Measurements from ENCODE around the gene NAGPA. TPM values are rescaled to one million over a fixed set of nuclear protein-coding genes. Genes with fewer than 3 reads are reported as not detected.
A peak's percentile ranks its signal among the peaks of the same experiment; 100 is the strongest.

The NAGPA gene
- total RNA-seq, 1 donor from 2014 or later = 7.1 TPM

DNA sequence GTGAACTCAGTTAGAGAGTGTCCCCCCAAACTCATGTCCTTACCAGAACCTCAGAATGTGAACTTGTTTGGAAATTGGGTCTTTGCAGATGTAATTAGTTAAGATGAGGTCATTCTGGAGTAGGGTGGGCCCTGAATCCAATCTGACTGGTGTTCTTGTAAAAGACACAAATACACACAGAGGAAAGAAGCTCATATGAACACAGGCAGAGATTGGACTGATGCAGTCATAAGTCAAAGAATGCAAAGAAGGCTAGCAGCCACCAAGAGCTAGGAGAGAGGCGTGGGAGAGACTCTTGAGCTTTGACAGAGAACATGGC, 2.1 kb upstream of the NAGPA start:
- ATAC-seq (ENCODE audit: poor library complexity) = no peak

DNA sequence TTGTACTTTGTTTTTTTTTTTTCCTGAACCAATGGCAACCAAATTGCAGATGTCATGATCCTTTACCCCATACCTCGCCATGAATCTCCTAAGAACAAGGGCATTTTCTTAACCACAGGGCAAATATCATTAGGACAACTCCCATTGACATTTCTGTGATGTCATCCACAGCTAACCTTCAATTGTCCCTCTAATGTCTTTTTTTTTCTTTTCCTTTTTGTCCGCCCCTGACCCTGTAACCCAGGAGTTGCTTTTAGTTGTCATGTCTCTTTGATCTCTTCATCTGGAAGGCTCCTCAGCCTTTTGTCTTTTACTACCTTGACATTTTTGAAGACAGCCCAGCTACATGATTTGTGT, 410 bp upstream of the NAGPA start:
- no peak for ATAC-seq (ENCODE audit: poor library complexity)
- intact Hi-C loops (cut with DNase I) = no loop called here
- no peak for DNase-seq

More for the DNA sequence above, 2.1 kb upstream of the NAGPA start:
- DNase-seq = no peak
- intact Hi-C loops (cut with DNase I) = no loop called here

DNA sequence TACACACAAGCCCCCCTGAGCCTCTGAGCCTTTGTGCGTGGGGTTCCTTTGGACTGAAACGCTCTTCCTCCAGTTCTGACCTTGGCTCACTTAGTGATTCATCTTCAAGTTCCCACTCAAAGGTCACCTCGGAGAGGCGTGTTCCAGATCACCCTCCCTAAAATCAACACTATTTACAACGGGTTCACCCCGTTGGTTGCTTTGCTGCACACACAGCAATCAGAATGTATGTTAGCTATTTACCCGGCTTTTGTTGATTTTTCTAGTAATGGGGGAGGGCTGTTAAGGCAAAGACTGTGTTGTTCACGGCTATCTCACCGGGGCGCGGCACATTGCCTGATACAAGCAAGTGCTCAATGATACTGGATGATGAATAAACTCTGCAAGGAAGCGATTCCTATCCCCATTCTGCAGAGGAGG, 977 bp downstream of the NAGPA start:
- DNase-seq (peak; percentile 9), ATAC-seq (ENCODE audit: poor library complexity) (no peak)

DNA sequence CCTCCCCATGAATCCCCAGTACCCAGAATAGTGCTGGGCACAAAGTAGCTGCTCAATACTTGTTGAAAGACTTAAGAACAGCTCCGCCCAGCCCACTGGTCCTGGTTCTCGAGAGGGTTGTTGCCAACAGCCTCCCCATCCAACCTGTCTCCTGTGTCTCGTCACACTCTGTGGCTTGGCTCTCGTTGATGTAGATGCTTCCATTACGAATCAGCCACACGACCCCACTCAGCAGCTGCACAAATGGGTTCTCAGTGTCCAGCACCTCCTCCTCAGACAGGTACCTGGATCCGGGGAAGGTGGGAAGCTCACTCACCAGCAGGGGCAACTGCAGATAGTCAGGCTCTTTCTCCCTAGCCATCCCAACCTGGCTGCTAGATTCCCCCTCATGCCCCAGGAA, 2.1 kb downstream of the NAGPA start:
- intact Hi-C loops (cut with DNase I) = no loop called here
- DNase-seq = no peak

More for the DNA sequence above, 977 bp downstream of the NAGPA start:
- intact Hi-C loops (cut with DNase I) = no loop called here

DNA sequence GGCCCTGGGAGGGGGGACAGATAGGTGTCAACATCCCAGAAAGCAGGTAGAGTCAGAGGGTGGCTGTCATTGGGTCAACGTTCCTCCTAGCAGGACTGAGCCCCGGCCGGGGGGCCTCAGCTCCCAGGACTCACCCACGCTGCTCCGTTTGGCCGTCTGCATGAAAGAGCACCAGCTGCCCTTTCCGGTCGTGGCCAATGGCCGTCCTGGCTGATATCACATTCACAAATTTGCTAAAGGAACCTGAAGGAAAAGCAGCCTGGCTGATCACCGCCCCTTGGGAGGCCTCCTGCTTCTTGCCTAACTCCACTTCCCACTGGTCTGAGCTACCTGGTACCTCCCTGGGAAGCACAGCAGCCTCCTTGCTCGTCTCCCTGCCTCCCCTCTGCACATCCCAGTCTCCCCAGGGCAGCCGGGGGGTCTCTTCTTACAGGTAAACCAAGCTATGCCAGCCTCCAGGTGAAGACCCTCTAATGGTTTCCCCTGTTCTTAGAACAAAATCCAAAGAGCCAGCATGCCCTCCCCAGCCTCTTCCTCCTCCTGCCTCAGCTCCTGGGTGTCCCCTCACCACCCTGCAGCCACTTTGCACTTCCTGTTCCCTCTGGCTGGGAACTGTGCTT, 3.4 kb downstream of the NAGPA start:
- ATAC-seq (ENCODE audit: poor library complexity) = no peak
- no peak for DNase-seq
- intact Hi-C loops (cut with DNase I) = no loop called here

More for the DNA sequence above, 2.1 kb downstream of the NAGPA start:
- ATAC-seq (ENCODE audit: poor library complexity) = no peak

DNA sequence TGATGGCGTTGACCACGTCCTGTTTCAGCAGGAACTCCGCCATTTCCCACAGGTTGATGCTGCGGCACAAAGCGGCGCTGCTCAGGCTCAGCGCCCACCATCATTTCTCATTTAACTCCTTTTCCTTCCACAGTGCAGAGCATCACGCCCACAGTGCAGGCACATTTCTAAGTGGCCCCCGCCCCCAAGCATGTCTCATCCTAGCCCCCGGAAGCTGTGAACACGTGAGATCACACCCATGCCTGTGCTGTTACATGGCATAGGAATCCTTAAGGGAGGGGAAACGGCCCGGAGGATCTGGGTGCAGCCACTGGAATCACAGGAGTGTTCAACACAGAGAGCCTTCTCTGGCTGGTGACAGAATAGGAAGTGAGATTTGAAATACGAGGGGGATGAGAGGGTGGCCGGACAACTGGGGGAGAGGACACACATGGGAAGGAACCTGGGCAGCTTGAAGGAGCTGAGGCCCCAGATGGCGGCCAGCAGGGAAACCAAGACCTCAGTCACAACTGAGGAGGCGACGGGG, 4.7 kb downstream of the NAGPA start:
- ATAC-seq (ENCODE audit: poor library complexity) (no peak), DNase-seq (no peak)
- intact Hi-C loops (cut with DNase I) = no loop called here

DNA sequence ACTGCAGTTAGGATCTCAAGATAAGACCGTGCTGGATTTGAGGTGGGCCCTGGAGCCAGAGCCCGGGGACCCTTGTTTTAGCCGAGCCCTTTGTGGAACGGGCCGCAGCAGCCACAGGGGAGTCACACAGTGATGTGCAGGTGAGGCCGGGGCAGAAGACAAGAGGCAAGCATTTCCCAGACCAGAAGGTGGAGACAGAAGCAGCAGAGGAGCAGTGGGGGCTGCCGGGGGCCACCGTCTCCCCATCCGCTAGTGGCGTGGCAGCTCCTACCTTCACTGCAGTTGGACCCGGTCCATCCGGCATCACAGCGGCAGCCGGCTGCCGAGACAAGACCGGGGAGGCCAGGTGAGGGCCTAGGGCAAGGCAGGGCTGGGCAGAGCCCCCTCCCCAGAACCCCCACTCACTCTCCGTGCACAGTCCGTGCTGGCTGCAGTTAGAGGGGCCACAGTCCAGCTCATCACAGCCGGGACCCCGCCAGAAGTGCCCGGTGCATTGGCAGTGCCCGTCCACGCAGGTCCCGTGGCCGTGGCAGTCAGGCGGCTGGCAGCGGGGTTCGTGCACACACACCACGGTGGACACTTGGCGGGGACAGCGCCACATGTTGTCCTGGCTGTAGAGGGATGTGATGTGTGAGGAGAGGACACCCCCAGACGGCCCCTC, 6.0 kb downstream of the NAGPA start:
- ATAC-seq (ENCODE audit: poor library complexity) (no peak), DNase-seq (no peak)
- intact Hi-C loops (cut with DNase I) = no loop called here

DNA sequence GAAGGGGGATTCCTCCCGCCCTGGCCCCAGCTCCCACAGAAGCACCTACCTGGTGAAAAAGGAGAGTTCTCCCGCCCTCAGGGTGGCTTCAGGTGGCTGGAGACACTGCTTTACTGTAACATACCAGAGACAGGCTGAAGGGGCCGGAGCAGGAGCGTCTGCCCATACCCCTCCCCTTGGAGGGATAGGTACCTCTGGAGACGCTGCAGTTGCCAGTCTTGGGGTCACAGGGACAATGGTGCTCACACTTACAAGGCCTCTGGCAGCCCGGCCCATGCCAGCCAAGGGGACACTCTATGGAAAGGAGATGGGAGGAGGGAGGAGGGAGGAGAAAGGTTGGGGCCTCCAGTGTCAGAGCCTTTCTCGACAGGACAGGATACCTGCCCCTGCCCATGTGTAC, 6.6 kb downstream of the NAGPA start:
- intact Hi-C loops (cut with DNase I) = no loop called here
- DNase-seq (no peak), ATAC-seq (ENCODE audit: poor library complexity) (no peak)

DNA sequence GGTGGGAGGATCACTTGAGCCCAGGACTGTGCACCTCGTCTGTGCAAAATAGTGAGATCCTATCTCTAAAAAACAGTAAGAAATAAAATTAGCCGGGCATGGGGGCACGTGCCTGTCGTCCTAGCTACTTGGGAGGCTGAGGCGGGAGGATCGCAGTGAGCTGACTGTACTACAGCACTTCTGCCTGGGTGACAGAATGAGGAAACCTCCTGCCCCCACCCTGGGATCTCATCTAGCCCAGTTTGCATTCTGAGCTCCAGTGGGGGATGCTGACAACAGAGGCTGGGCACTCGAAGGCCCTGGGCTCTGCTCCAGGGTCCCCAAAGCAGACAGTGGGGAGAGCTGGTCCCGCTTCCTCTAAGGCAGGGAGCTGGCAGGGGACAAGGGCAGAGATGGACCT, 7.1 kb downstream of the NAGPA start:
- intact Hi-C loops (cut with DNase I) = no loop called here

DNA sequence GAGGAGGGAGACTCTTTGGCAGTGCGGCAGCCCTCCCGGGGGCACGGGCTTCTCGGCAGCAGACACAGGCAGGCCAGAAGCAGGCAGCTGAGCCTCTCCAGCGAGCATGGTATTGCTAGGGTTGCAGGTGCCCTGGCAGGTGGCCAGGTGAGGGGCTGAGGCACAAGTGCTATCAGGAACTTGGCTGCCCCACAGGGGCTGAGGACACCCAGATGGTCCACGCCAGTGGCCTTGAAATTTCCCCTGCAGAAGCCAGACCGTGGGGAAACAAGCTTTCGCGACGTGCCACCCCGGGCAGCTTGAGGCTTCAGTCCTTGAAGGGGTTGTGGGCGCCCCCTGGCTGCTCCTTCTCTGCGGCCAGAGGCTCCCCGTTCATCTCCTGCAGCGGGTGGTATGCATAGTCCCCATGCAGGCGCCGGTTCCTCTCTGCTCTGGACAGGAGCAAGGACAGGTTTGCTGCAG, 8.5 kb downstream of the NAGPA start:
- intact Hi-C loops (cut with DNase I) = no loop called here
- peak; percentile 59 for DNase-seq
- ATAC-seq (ENCODE audit: poor library complexity) = peak; percentile 60

More for the DNA sequence above, 7.1 kb downstream of the NAGPA start:
- ATAC-seq (ENCODE audit: poor library complexity) (no peak), DNase-seq (no peak)

DNA sequence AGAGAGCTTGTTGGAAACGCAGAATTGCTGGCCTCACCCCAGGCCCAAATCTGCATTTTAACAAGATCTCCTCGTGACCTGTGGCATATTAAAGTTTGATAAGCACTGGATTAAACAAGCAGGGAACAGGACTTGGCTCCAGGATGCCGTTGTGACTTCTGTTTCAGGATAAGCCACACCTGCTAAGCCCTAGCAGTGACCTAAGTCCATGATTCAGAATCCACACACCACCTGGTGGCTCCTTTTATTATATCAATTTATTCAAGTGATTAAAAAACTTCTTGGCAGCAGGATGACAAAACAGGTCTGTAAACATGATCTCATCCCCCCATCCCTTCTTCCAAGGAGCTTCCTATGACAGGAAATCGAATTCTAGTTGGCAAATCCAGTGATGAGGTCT, 9.1 kb downstream of the NAGPA start:
- ATAC-seq (ENCODE audit: poor library complexity) (peak; percentile 57), DNase-seq (no peak)
- intact Hi-C loops (cut with DNase I) = no loop called here

DNA sequence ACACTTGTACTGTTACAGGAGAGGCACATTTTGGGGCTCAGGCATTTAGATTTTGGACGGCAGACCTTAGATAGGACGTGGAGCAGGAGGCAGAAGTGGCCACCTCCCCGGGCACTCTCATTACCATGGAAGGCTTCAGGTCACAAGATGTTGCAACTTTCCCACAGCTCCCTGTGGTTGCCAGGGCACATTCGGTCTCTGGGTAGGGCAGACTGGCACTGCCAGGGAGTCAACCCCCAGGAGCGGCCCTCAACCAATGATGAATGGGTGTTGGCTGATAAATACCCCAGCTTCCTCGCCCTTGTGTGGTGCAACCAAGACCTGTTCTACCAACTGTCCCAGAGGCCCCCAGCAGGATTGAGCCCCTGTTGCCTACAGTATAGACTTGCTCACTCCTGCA, 11.2 kb downstream of the NAGPA start:
- ATAC-seq (ENCODE audit: poor library complexity) (no peak), DNase-seq (no peak)
- intact Hi-C loops (cut with DNase I) = no loop called here

DNA sequence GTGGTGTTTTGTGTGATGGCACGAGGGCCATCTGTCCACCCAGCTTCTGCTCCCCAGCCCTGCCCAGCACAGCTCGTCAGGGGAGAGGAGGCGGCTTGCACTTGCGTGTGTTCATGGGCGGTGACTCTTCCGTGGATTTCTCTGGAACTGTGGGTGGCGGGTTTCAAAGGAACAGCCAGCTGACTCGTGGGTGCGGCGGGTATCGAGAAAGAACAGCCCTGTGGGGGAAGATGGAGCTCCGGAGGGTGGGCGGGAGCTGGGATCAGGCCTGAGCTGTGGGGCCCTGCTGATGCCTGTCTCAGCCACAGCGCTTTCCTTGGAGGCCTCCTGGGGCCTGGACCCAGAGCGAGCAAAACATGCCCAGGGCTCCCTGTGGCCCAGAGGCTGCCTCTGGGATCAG, 13.2 kb downstream of the NAGPA start:
- intact Hi-C loops (cut with DNase I) = no loop called here
- DNase-seq = no peak

DNA sequence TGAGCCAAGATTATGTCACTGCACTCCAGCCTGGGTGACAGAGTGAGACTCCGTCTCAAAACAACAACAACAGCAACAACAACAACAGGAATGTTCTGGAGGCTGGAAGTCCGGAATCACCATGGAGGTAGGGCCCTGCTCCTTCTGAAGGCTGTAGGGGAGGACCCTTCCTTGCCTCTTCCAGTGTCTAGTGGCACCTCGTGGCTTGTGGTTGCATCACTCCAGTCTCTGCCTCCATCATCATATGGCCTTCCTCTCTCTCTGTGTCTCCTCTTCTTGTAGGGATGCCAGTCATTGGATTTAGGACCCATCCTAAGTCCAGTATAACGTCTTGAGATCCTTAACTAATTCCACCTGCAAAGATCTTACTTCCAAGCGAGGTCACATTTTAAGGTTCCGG, 14.0 kb downstream of the NAGPA start:
- intact Hi-C loops (cut with DNase I) = no loop called here
- DNase-seq (no peak), ATAC-seq (ENCODE audit: poor library complexity) (no peak)

More for the DNA sequence above, 13.2 kb downstream of the NAGPA start:
- ATAC-seq (ENCODE audit: poor library complexity) = no peak

DNA sequence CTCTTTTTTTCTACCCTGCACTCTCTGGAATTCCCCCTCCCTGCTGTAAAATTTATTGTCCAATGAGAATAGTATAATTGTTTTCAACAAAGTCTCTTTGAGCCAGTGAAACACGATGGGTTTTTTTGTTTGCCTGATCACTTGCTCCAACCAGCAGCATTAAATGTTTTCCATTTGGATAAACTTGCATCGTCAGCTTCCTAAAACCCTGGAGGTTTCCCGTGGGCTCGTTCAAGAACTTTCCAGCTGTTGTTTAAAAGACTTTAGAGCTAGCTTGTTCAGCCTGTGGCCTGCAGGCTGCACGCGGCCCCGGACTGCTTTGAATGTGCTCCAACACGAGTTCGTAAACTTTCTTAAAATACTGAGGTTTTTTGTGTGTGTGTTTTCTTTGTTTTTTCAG, 14.9 kb downstream of the NAGPA start:
- intact Hi-C loops (cut with DNase I) = no loop called here
- DNase-seq (no peak), ATAC-seq (ENCODE audit: poor library complexity) (no peak)

DNA sequence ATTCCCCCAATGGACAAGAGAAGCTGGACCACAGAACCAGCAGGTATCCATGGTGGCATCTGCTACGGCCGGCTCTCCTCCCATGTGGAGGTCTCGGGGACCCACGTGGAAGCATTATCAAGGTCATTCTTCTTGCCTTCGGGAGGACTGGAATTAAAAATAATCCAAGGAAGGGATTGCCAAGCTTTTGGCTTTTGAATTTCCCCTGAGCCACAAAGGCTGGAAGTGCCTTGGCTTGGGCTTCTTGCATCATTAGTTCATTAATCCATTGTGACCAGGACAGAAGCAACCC, 16.1 kb downstream of the NAGPA start:
- no peak for DNase-seq
- intact Hi-C loops (cut with DNase I) = no loop called here
- no peak for ATAC-seq (ENCODE audit: poor library complexity)

DNA sequence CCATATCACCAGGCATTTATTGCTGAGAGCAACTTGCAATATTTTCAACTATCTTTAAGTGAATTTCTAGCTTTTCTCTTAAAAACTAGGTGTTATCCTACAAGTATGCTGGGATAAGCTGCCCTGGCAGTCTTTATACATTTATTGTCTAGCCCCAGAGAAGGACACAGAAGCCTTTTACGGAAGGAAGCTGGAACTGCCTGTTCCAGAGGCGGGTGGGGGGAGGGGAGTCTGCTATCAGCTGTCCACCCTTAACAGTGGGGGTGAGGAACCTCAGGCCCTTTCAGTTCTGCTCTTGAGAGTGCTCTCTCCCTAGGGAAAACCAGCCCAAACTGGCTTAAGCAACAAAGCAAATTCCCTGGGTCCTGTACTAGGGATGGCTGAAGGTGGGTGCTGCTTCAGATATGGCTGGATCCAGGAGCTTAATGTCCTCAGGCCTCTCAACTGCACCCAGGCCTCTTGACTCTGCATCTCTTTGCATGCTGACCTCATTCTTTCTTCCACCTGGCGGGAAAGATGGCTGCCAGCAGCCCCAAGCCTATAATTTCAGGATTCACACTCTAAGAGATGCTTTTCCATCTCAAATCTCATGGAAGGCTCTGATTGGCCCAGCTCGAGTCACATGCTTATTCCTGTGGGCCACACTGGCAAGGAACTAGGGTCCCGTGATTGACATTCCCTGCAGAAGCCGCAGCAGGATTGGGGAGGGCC, 16.6 kb downstream of the NAGPA start:
- DNase-seq (no peak), ATAC-seq (ENCODE audit: poor library complexity) (peak; percentile 4)
- intact Hi-C loops (cut with DNase I) = no loop called here

DNA sequence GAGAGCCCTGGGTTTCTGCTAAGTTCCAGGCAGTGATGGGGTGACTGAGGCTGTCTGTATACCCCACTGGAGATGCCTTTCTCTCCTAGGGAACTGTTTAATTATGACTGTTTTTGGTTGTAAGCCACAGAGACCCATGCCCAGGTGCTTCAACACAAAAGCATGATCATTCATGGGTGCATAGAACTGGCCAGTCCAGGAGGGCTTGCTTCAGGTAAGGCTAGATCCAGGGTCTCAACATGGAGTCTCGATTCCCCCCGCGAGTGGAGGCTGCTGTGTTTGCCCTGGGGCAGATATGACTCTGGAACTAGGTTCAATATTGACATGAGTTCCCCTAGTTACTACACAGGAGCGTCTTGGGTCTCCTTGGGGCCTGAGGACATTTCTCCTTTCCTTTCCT, 17.8 kb downstream of the NAGPA start:
- no peak for ATAC-seq (ENCODE audit: poor library complexity)
- no peak for DNase-seq
- intact Hi-C loops (cut with DNase I) = no loop called here

DNA sequence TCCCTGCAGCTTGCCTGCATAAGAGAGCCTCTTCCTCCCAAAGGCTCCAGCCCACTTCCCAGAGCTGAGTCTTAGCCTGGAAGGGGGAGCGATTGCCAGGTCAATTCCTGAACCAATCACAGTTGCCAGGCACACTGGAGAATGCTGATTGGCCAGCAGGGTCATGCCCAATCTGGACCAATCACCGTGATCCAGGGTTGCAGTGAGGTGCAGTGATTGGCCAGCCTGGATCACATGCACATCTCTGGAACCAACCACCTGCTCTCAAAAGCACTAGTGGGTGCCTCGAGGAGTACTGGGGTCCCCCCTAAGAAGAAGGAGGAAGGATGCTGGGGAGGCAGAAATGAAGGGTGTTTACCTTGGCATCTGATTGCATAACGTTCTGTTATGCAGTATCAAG, 18.4 kb downstream of the NAGPA start:
- DNase-seq = no peak
- intact Hi-C loops (cut with DNase I) = no loop called here

DNA sequence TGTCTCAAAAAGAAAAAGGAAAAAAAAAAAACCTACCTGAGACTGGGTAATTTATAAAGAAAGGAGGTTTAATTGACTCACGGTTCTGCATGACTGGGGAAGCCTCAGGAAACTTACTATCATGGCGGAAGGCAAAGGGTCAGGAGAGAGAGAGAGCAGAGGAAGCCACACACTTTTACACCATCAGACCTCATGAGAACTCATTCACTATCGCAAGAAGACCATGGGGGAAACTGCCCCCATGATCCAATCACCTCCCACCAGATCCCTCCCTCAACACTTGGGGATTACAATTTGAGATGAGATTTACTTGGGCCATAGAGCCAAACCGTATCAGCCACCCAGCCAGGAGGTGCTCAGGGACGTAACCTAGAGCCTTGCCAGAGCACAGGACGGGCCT, 20.8 kb downstream of the NAGPA start:
- ATAC-seq (ENCODE audit: poor library complexity) (no peak), DNase-seq (no peak)
- intact Hi-C loops (cut with DNase I) = no loop called here

More for the DNA sequence above, 18.4 kb downstream of the NAGPA start:
- no peak for ATAC-seq (ENCODE audit: poor library complexity)
